Measurements from ENCODE around the gene LATS2.
"Not testable (repeated sequence)": the region's sequence is repeated elsewhere in the genome, so short reads cannot be mapped to it uniquely, and the experiment has no call there.

The LATS2 gene

DNA sequence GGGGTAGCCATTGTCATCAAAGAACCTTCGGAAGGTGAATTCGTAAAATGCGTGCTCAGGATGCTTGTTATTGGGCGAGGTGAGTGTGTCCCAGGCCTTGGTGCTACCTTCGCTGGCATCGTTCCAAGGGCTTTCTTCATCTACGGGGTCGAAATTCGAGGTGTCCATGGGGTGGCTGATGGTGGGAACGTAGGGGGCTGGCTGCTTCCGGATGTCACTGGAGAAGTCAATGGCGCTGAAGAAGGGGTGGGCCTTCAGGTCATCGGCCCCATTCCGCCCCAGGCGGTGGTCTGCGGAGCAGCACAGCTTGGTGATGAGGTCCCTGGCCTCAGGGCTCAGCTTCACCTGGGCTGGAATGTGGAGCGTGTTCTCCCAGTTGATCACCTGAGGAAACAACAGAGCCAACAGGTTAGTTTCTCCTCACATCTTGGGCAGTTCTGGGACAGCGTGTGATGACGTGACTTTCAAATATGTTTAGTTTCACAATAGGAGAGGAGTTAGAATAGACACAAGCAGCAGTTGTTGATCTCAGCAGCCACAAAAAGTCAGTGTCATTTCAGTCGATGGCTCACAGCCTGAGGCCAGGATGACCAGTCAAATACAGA, 86.3 kb downstream of the LATS2 start:
- intact Hi-C loops (cut with DNase I): no loop called here
- DNase-seq: no peak

DNA sequence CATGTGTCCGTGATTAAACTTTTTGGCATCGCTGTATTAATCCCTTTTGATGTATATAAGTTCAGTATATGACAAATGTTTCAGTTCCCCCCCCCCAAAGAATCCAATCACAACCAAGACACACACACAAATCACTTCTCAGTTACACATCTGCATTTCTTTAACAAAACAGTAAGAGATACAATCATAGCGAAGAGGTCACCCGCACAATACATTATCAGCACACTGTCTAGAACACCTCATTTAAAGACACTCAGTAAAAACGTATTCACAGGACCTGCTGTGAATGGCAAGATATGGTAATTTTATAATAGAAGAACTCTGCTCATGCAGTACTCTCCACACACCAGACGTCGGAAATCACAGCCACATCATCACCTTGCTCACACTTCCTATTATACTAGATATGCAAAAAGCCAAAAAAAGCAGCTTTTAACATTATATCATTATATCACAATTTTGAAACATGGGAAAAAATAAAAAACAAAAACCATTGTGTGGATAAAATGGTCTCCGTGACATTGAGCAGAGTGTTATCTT, 87.4 kb downstream of the LATS2 start:
- intact Hi-C loops (cut with DNase I): no loop called here

DNA sequence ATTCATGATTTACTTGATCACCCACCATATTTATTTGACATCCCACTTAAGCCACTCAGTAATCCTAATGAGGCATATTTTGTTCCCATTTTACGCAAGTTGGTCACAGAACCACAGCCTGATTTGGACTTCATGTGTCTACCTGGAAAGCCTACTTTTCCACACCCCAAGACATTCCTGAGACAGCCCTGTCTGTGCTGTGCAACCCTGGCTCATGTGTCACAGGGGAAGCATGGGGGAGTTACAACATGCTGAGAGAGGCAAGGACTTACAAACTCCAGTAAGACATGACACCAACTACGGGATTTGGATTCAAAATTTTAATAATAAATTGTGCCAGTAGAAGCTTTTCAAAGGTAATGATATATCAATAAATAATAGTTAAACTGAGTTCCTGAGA, 88.7 kb downstream of the LATS2 start:
- no peak for DNase-seq
- intact Hi-C loops (cut with DNase I): no loop called here

More for the DNA sequence above, 87.4 kb downstream of the LATS2 start:
- no peak for DNase-seq

DNA sequence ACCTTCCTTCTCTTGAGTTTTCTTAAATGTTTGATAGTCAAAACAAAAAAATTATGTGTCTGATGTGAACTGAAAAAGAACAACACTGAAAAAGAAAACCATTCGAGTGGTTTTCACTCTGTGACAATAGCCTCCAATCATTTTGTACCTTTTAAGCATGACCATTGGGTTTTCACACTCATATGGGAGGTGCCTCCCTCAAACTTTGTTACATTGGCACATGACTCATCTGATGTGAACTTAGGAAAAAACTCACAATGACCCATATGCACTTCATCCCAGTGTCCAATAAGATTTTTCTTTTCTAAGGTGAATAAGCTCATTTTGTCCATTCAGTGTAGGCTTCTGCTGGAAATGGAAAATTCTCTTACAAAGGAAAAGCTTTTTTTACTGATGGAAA, 92.2 kb downstream of the LATS2 start:
- intact Hi-C loops (cut with DNase I): no loop called here
- DNase-seq: no peak

DNA sequence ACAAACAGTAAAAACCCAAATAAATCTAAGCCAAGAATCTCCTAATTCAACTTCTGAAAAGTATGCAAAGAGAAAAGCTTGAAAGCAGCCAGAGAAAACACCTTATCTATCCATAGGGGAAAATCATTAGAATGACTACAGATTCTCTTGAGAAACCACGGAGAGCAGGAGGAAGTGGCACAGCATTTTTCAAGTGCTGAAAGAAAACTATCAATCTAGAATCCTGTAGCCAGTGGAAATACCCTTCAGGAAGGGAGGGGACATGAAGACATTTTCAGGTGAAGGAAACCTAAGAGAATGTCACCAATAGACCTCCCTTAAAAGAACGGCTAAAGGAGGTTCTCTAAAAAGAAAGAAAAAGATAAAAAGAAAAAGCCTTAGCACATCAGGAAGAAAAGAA, 92.6 kb downstream of the LATS2 start:
- DNase-seq: no peak
- intact Hi-C loops (cut with DNase I): no loop called here

DNA sequence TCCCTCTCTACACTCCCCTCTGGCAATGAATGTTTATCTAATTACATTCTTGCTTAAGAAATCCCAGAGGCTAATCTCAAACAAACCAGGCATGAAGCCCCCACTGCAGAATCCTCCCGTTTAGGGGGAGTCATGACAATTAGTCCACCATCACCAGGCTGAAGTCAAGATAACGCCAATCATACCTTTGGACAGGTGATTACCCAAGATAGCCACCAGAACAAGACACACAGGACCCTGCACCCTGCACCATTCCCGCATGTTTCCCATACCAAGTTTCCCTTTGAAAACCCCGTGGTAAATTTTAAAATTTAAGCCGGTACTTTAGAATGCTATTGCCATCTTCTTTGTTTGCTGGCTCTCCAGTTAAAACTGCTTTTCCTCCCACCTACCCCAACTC, 94.0 kb downstream of the LATS2 start:
- DNase-seq: no peak
- intact Hi-C loops (cut with DNase I): no loop called here

DNA sequence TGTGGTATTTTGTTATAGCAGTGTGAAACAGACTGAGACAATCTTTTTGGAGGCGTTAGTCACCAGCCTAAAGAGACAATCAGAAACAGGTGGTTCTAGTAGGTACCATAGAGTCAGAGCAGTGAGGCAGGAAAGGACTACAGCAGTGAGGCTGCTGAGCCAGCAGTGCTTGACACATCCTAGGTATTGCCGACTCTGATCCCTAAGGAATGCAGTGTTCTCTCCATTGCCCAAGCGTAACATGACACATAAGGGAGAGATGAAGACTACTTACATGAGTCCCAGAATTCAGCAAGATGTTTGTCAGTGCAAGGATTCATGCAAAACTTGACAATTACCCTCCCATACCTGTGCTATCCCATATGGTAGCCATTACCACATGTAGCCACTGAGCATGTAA, 96.5 kb downstream of the LATS2 start:
- intact Hi-C loops (cut with DNase I): no loop called here
- no peak for DNase-seq

DNA sequence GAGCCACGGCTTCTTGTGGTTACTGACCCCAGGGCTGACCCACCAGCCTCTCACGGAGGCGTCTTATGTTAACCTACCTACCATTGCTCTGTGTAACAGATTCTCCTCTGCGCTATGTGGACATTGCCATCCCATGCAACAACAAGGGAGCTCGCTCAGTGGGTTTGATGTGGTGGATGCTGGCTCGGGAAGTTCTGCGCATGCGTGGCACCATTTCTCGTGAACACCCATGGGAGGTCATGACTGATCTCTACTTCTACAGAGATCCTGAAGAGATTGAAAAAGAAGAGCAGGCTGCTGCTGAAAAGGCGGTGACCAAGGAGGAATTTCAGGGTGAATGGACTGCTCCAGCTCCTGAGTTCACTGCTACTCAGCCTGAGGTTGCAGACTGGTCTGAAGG, 99.7 kb downstream of the LATS2 start:
- DNase-seq: peak in 1 of 10 donors; percentile 37
- intact Hi-C loops (cut with DNase I): not testable (repeated sequence)

DNA sequence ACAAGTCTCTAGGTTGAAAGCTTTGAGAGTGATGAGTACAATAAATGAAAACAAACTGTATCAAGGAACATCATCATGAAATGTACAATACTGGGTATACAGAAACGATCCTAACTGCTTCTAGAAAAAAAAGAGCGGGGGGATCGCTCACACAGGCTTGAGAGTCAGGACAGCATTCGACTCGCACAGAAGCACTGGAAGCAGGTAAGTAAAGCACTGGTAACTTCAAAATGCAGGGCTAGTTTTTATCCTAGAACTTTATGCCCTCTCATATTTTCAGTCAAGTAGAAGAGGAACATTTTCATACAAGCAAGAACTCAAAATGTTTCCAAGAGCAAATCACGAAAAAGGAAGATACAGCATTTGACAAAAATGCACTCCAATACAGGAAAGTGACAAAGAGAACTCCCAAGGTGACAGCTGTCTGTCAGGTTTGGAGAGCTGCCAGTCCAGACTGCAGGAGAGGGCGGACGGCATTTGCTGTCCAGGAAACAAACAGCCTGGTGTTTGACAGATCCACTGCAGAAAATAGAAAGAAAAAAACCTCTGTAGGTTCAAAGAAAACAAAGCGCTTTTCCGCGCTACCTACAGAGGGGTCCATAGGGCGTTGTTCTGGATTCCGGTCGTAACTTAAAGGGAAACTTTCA, 100.6 kb downstream of the LATS2 start:
- intact Hi-C loops (cut with DNase I): no loop called here
- DNase-seq: no peak

DNA sequence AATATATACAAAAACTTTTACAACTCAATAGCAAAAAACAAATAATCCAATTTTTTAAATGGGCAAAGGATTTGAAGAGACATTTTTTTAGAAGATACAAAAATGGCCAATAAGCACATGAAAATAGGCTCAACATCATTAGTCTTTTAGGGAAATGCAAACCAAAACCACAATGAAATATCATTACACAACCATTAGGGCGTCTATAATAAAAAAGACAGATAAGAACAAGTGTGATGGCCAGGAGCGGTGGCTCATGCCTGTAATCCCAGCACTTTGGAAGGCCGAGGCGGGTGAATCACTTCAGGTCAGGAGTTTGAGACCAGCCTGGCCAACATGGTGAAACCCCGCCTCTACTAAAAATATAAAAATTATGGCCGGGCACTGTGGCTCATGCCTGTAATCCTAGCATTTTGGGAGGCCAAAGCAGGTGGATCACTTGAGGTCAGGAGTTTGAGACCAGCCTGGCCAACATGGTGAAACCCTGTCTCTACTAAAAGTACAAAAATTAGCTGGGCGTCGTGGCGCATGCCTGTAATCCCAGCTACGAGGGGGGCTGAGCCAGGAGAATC, 104.3 kb downstream of the LATS2 start:
- intact Hi-C loops (cut with DNase I): not testable (repeated sequence)
- peak in 1 of 10 donors; percentile 24 for DNase-seq

DNA sequence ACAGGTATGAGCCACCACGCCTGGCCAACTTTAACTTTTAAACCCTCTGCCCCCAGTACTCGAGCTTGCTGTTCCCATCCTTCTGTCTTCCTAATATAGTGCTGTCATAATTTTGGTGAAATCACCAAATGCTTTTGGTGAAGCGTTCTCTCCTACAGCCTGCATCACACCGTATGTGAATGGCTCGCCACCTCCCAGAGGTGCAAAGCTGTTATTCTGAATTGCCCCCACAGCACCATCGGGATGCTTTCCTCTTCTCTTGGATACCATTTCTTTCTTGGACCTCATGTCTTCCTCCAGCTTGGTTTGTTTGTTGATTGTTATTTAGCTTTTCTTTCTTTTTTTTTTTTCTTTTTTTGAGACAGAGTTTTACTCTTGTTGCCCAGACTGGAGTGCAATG, 105.9 kb downstream of the LATS2 start:
- intact Hi-C loops (cut with DNase I): no loop called here
- peak in 4 of 10 donors; percentile 19 to 66 (median 40) for DNase-seq

DNA sequence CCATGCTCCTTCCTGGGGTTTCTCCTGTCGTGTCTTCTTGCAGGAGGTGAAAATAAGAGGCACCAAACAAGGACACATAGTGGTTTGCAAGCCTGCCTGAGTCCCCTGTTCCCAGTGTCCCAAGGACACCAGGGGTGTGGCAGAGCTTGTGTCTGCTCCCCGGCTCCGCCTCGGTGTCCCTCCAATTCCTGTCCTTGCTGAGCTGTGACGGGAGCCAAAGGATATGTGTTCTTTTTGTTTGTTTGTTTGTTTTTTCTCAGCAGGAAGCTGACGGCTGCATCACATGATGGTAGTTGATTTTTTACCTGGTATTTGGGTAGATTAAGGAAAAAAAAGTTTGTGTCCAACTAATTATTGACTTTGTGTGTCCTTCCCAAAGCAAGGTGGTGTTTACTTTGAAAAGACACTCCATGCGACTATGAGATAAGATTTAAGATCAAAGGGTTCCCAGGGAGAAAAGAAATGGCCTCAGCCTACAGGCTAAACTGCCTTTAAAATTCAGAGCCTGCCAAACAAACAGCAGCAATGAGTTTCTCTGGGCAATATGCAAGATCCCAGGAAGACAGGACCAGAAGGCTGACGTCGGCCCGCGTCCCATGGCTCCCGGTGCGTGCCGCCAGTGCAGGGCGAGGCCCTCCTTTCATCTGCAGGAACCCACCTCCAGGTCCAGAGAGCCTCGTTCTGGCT, 108.0 kb downstream of the LATS2 start:
- DNase-seq: peak in 1 of 10 donors; percentile 58
- intact Hi-C loops (cut with DNase I): no loop called here

DNA sequence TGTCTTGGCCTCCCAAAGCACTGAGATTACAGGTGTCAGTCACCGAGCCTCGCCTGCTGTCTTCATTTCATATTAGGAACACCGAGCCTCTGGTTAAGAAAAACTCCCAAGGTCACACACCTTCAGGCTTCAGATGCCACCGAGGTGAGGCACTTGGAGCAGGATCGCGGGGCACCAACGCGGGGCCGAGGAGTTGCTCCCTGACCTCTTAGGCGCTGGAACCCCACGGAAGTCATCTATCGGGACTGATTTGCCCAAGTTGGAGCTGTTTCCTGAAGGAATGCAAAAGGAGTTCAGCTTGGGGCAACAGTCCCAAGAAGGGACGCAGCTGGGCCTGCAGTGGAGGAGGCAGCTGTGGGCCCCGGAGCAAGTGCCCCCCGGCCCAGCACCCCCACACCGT, 108.5 kb downstream of the LATS2 start:
- peak in 1 of 10 donors; percentile 63 for DNase-seq
- intact Hi-C loops (cut with DNase I): no loop called here

DNA sequence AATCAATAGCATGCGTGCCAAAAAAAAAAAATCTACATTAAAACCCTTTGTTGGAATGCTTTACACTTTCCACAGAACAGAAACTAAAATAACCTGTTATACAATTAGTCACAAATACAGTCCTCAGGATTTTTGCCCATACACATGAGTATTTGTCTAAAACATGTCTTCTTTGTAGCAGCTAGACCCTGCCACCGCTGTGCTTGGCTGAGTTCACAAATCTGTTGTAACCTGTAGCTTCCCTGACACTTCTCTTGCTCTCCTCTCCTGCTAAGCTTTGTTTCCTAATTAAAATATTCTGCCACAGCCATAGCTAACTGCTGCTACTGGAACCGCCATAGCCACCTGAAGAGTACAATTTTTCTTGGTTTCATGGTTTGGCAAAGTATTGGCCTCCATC, 113.4 kb downstream of the LATS2 start:
- intact Hi-C loops (cut with DNase I); DNase-seq: not testable (repeated sequence)

DNA sequence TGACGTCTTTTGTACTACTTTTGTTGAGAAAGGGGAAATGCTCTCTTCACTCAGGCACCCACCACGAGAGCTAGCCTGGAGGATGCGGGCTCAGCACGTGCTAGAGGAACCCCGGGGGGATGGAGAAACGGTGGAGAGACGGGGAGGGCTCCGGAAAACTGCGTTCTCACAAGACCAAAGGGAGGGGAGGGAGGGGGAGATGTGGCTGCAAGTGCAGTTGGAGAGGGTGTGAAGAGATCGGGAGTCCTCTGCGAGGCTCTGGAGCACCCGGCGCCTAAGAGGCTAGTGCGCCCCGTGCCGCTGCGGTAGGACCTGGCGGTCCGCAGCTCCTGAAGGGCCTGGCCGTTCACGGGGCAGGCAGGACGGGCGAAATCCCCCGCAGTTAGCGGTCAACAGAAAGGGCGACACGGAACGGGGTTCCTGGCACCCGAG, 115.4 kb downstream of the LATS2 start:
- no peak for DNase-seq
- intact Hi-C loops (cut with DNase I): no loop called here

DNA sequence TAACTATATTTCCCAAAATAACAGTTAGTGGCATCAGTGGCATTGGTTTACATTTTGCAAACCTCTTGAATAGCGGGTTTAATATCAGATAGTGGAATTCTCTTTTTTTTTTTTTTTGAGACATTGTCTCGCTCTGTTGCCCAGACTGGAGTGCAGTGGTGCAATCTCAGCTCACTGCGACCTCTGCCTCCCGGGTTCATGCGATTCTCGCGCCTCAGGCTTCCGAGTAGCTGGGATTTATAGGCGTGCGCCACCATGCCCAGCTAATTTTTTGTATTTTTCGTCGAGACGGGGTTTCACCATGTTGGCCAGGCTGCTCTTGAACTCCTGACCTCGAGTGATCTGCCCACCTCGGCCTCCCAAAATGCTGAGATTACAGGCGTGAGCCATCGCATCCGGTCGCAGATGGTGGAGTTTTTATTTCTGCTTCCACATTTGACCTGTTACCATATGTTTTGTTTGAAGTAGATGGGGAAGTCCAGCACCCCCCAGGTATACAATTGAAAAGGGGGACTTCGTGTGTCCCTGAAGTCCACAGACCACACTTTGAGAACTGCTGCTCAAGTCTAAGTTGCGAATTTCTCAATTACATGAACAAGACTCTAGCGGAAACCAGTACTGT, 118.3 kb downstream of the LATS2 start:
- intact Hi-C loops (cut with DNase I): loop anchor here (1.0 to 5.0 kb wide), 3 partner anchors 119 to 536 kb away; partner anchors contain the start of gene LATS2
- DNase-seq: peak in 2 of 10 donors; percentile 32 to 64

DNA sequence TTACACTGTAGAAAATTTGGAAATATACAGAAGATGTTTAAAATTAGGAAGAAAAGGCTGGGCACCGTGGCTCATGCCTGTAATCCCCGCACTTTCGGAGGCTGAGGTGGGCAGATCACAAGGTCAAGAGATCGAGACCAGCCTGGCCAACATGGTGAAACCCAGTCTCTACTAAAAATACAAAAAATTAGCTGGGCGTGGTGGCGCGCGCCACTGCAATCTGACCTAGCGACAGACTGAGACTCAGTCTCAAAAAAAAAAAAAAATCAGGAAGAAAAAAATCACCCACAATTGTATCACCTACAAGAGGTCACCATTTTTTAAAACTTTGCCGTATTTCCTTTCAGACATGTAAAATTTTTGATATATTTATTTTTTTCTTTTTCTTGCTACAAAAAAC, 120.9 kb downstream of the LATS2 start:
- peak in 1 of 10 donors; percentile 5 for DNase-seq
- intact Hi-C loops (cut with DNase I): loop anchor here (5.0 kb wide), 2 partner anchors 122 to 192 kb away; partner anchors contain the start of gene LATS2

DNA sequence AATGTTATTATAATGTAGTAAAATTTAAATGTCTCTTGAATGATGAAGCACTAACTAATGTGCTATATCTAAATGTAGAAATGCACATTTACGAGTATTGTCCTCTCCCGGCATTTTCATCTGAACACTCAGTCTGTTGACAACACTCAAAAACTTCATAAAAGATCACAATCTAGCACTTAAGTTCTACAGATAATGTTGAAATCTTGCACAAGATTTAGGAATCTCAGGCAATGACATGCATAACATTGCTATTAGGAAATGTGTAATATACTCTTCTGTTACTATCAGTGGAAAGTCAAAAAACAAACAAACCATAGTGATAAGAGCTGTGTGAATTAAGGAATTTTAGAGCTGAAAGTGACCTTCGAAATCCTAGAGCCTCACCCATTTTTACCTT, 121.3 kb downstream of the LATS2 start:
- intact Hi-C loops (cut with DNase I): loop anchor here (5.0 kb wide), 2 partner anchors 122 to 192 kb away; partner anchors contain the start of gene LATS2
- no peak for DNase-seq

DNA sequence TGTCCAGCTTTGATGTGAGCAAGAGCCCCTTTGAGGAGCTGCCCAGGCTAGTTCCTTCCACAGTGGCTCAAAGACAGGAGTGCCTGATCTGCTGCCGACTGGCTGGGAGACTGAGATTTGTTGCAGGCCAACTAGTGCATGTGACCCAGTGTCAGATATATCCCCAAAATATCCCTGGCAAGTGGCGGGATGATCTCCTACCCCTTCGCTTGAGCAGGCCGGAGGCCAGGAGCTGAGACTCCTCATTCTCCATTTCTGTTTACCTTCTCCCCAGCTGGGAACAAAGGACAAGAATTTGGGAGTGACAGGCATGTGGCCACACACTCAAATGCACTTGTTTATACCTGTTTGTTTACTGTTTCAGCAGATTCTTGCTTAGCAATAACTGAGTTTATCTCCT, 121.7 kb downstream of the LATS2 start:
- DNase-seq: peak in 1 of 10 donors; percentile 43
- intact Hi-C loops (cut with DNase I): loop anchor here (5.0 kb wide), 2 partner anchors 123 to 193 kb away; partner anchors contain the start of gene LATS2

DNA sequence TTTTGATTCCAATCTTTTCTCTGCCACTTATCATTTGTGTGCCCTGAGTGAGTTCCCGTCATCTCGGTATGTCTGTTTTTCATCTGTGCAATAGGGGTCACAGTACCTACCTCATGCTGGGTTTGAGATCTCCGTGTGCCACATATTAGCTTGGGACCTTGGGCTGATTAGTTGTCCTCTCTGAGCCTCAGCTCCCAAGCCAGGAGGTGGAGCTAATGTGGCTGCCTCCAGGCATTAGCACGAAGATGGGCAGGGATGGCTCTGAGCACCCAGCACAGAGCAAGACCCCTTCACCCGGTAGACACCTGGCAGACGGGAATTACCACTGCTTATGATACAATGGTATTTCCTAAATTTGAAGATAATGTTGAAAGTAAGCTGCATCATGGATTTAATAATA, 123.1 kb downstream of the LATS2 start:
- intact Hi-C loops (cut with DNase I): no loop called here
- DNase-seq: no peak

Measured in posterior cingulate gyrus (tissue), 11 donors.